Adrenal gland (tissue), 12 donors: ENCODE measurements around the gene EHBP1. TPM values are rescaled to one million over a fixed set of nuclear protein-coding genes. Genes with fewer than 3 reads are reported as not detected.

Experiments
- DNase-seq, 7 donors: peaks; one replicate each; pipeline ENCODE4 v3.0.0-alpha.2; 2019 to 2020
- H3K27ac ChIP-seq, 5 donors: fragments of 200-600 bp; sonication (generic) in 4 of 5; 1 replicate in 3 of 5; 2 replicates in 2 of 5; pipeline versions ENCODE4 v1.5.1 to v1.8.0; 2016 to 2020; ENCODE audit warnings: mild to moderate bottlenecking in 1 of 5
- H3K27me3 ChIP-seq: fragments of 200-600 bp; 2 replicates; pipeline ENCODE4 v1.8.0; 2021
- H3K36me3 ChIP-seq, 2 donors: fragments of 200-600 bp; replicated peaks in 1 of 2; 1 replicate in 1 of 2; 2 replicates in 1 of 2; pipeline versions ENCODE4 v1.5.1 to v1.8.0; 2018 to 2022
- H3K4me1 ChIP-seq, 2 donors: fragments of 200-600 bp; replicated peaks in 1 of 2; 1 replicate in 1 of 2; 2 replicates in 1 of 2; pipeline versions ENCODE4 v1.5.1 to v1.8.0; 2018 to 2021
- H3K4me3 ChIP-seq, 4 donors: fragments of 200-600 bp; sonication (generic) in 3 of 4; one replicate each; pipeline ENCODE4 v1.5.1; 2016 to 2018
- H3K9me3 ChIP-seq, 3 donors: fragments of 200-600 bp; sonication (generic) in 1 of 3; replicated peaks in 1 of 3; 1 replicate in 2 of 3; 2 replicates in 1 of 3; pipeline versions ENCODE4 v1.5.1 to v1.8.0; 2016 to 2021
- CTCF ChIP-seq, 6 experiments: fragments of 450-650 bp in 4 of 6; fragments of 200-600 bp in 2 of 6; sonication (generic) in 1 of 6; IDR thresholded peaks; 1 replicate in 5 of 6; 2 replicates in 1 of 6; pipeline versions ENCODE4 v1.5.1 to v1.8.0; 2016 to 2021; ENCODE audit warnings: antibody characterized with exemption in 6 of 6, mild to moderate bottlenecking in 2 of 6, moderate library complexity in 1 of 6
- POLR2A ChIP-seq, 2 donors: fragments of 450-650 bp; IDR thresholded peaks; one replicate each; pipeline ENCODE4 v1.6.1; 2017; ENCODE audit warnings: antibody characterized with exemption in 2 of 2, mild to moderate bottlenecking in 2 of 2, moderate library complexity in 1 of 2
- WGBS, 4 donors: extraction: QIAGEN DNeasy Blood & Tissue Kit in 2 of 4; methylation state at CpG; one replicate each; pipeline versions ENCODE4 v1.1.5 to v1.1.7; 2013 to 2017; 5-methylcytosine and 5-hydroxymethylcytosine counted together
- intact Hi-C, 2 donors: fragments of 100-400 bp; cut with DNase I; formaldehyde crosslinking; loops; one replicate each; pipeline versions ENCODE4 v1.14.1 to v1.15.0; 2022 to 2023
- polyA plus RNA-seq, 3 donors: library from polyadenylated mRNA; stranded (reverse); fragments of 200-250 nt in 2 of 3; fragments of 350-450 nt in 1 of 3; fragmentation: Illumina TruSeq in 1 of 3; extraction: RNeasy Lipid Tissue Mini Kit (QIAGEN cat#74804) in 1 of 3; gene quantifications; one replicate each; pipeline ENCODE4 v1.2.3, GENCODE V29; 2013 to 2014
- total RNA-seq, 9 donors: library from RNA; depleted of rRNA in 4 of 9; stranded (reverse); fragments of >200 nt in 4 of 9; fragments of 120-200 nt in 1 of 9; fragmentation: NEBNext Ultra II Directional in 1 of 9; extraction: Animal tissue kit (Norgen Biotek cat#: 25700) in 1 of 9; gene quantifications; one replicate each; pipeline versions ENCODE4 v1.1.0 to v1.2.4, GENCODE V29; 2013 to 2023
- donor health status: healthy with polysubstance abuse.
- donor health status: Bipolar disorder and iron deficiency.
- donor health status: DM: yes; HTN: yes; CAD: no.
- donor health status: DM: no; HTN: no; CAD: no.
- donor health status: DM: no; HTN: no; CAD: no.
- donor health status: DM: yes; HTN: yes; CAD: no.

Gene EHBP1
- total and polyA plus RNA-seq, 12 donors: 13.5 to 83.6 (median 46.3) TPM

- Histone ChIP-seq H3K4me3 (no peak overlapping the region), H3K9me3 (no peaks in the 10 kb centered on the region), H3K36me3 (no peaks in the 10 kb centered on the region), H3K27me3 (no peaks in the 10 kb centered on the region), H3K4me1 (no peaks in the 10 kb centered on the region), H3K27ac (no peak overlapping the region)
- TF ChIP-seq CTCF (IDR thresholded peaks at IDR 0.05) (no peak), POLR2A (IDR thresholded peaks at IDR 0.05) (no peak)
- DNase-seq: no peak
- 87 to 92% (median 91%) methylated on average over 1 of the region's 1 CpG for WGBS, 4 donors
- intact Hi-C loops: no loop called here
These were observed 232.6 kb downstream of the EHBP1 start for GRCh38 chr2:62938126-62938525.

DNA sequence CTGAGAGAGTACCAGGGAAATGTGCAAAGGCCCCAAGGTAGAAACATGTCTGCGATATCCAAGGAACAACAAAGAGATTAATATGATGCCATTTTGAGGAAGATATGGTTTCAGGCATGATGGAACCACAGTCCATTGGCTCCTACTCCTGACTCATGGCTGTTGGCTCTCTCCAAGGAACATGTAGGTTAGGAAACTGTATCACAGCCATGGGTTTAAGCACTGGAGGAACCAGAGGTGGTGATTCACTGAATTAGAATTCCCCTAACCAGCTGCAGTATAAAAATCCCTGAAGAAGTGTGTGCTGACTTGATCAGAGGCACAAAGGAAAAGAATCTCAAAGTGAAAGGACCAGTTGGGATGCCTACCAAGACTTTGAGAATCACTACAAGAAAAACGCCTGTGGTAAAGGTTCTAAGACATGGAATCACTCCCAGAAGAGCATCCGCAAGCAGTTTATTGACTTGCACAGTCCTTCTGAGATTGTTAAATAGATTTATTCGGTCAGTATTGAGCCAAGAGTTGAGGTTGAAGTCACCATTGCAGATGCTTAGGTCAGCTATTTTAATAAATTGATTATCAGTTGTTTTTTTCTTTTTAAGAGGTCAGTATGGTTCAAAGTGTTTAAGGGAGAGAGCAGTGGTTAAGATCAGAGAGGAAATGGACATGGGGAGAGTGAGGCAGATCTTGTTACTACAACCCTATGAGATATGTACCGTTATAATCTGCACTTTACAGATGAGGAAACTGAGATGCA is 234.4 kb downstream of the EHBP1 start:
- Histone ChIP-seq H3K36me3 (no peaks in the 10 kb centered on the region), H3K9me3 (no peaks in the 10 kb centered on the region), H3K4me1 (no peaks in the 10 kb centered on the region), H3K27ac (no peak overlapping the region), H3K27me3 (no peaks in the 10 kb centered on the region), H3K4me3 (no peak overlapping the region)
- WGBS, 4 donors: 92 to 96% (median 95%) methylated on average over 5 of the region's 5 CpGs
- no peak for DNase-seq
- TF ChIP-seq POLR2A (IDR thresholded peaks at IDR 0.05) (no peak), CTCF (IDR thresholded peaks at IDR 0.05) (no peak)
- intact Hi-C loops: no loop called here

DNA sequence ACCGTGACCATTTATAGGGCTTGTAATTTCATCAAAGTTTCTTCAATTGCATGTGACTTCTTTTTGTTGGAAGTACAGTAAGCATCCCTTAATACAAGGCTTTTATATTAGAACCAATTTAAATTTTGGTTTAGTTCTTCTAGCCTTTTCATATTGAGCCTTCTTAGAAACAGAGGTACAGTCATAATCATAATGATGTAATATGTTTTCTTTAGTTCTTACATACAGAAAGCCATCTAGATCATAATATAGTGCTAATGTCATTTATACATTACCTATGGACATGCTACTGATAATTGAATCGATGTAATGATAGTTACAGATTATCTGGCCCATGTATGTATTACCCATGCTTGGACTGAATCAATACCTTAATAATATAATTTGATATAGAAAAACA is 235.2 kb downstream of the EHBP1 start:
- no peak for TF ChIP-seq POLR2A (IDR thresholded peaks at IDR 0.05)
- no peak for TF ChIP-seq CTCF (IDR thresholded peaks at IDR 0.05)
- no peaks in the 10 kb centered on the region for H3K9me3 ChIP-seq
- no peak overlapping the region for H3K27ac ChIP-seq
- no peaks in the 10 kb centered on the region for H3K36me3 ChIP-seq
- no peaks in the 10 kb centered on the region for H3K27me3 ChIP-seq
- H3K4me3 ChIP-seq: no peak overlapping the region
- intact Hi-C loops: no loop called here
- DNase-seq: no peak
- H3K4me1 ChIP-seq: no peaks in the 10 kb centered on the region
- WGBS, 4 donors: 94 to 98% (median 97%) methylated on average over 2 of the region's 2 CpGs

GRCh38 chr2:62941413-62941812 is 235.9 kb downstream of the EHBP1 start:
- Histone ChIP-seq H3K9me3 (no peaks in the 10 kb centered on the region), H3K27ac (no peak overlapping the region), H3K4me3 (no peak overlapping the region), H3K36me3 (no peaks in the 10 kb centered on the region), H3K27me3 (no peaks in the 10 kb centered on the region), H3K4me1 (no peaks in the 10 kb centered on the region)
- 71 to 75% (median 74%) methylated on average over 2 of the region's 2 CpGs for WGBS, 4 donors
- intact Hi-C loops: no loop called here
- no peak for DNase-seq
- TF ChIP-seq CTCF (IDR thresholded peaks at IDR 0.05) (no peak), POLR2A (IDR thresholded peaks at IDR 0.05) (no peak)
